Effector memory CD4-positive, alpha-beta T cell (primary cell): ENCODE measurements around the gene ASMTL.

Experiments
- DNase-seq, 3 donors: peaks; one replicate each; pipeline ENCODE4 v3.0.0-alpha.2; 2020
- H3K27ac ChIP-seq: 2 replicates; pipeline ENCODE4 v1.7.0; 2013; ENCODE audit warnings: mild to moderate bottlenecking, low read length, moderate library complexity; ENCODE audit not compliant: insufficient read depth, poor library complexity, severe bottlenecking
- H3K27me3 ChIP-seq: replicated peaks from 2 replicates; pipeline ENCODE4 v1.7.0; 2013; ENCODE audit warnings: mild to moderate bottlenecking, low read length; ENCODE audit not compliant: insufficient read depth, control insufficient read depth, poor library complexity, severe bottlenecking
- H3K36me3 ChIP-seq: 2 replicates; pipeline ENCODE4 v1.7.0; 2013; ENCODE audit warnings: mild to moderate bottlenecking, low read length, moderate library complexity; ENCODE audit not compliant: control insufficient read depth, insufficient read depth
- H3K4me1 ChIP-seq: 2 replicates; pipeline ENCODE4 v1.7.0; 2013; ENCODE audit warnings: low read length, mild to moderate bottlenecking; ENCODE audit not compliant: control insufficient read depth, insufficient read depth, poor library complexity, severe bottlenecking
- H3K4me3 ChIP-seq: 2 replicates; pipeline ENCODE4 v1.7.0; 2013; ENCODE audit warnings: low read length, low read depth, mild to moderate bottlenecking; ENCODE audit not compliant: insufficient read depth, poor library complexity, severe bottlenecking
- H3K9me3 ChIP-seq: 2 replicates; pipeline ENCODE4 v1.7.0; 2013; ENCODE audit warnings: mild to moderate bottlenecking, low read length, moderate library complexity; ENCODE audit not compliant: control insufficient read depth

The ASMTL gene

GRCh38 chrX:1395646-1396216 lies 57.0 kb downstream of the ASMTL start:
- Histone ChIP-seq H3K4me3 (no peak overlapping the region), H3K27ac (no peak overlapping the region), H3K9me3 (no peaks in the 10 kb centered on the region), H3K4me1 (peaks cover 7% of the 10 kb centered on the region), H3K36me3 (no peaks in the 10 kb centered on the region), H3K27me3 (no peaks in the 10 kb centered on the region)
- no peak for DNase-seq

GRCh38 chrX:1394731-1395501 lies 57.8 kb downstream of the ASMTL start:
- Histone ChIP-seq H3K36me3 (peaks cover 4% of the 10 kb centered on the region), H3K27me3 (no peaks in the 10 kb centered on the region), H3K9me3 (no peaks in the 10 kb centered on the region), H3K27ac (no peak overlapping the region), H3K4me1 (peaks cover 15% of the 10 kb centered on the region), H3K4me3 (no peak overlapping the region)
- DNase-seq: no peak

DNA sequence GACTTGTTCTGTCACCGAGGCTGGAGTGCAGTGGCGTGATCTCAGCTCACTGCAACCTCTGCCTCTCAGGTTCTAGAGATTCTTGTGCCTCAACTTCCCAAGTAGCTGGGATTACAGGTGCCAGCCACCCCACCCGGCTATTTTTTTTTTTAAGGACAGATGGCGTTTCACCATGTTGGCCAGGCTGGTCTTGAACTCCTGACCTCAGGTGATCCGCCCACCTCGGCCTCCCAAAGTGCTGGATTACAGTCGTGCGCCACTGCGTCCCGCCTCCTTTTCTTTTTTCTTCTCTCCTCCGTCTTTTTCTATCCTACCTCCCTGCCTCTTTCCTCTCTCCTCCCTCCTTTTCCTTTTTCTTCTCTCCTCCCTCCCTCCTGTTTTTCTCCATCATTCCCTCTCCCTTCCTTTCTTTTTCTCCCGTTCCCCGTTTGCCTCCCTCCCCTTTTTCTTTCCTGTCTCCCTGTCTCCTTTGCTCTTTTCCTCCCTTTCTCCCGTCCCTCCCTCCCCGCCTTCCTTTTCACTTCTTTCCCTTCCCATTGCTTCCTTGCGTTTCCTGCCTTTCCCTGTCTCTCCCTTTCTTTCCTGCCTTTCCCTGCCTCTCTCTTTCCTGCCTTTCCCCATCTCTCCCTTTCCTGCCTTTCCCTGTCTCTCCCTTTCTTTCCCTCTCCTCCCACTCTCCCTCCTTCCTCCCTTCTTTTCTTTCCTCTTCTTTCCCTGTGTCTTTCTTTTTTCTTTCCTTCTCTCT lies 58.7 kb downstream of the ASMTL start:
- no peak for DNase-seq
- Histone ChIP-seq H3K27me3 (no peaks in the 10 kb centered on the region), H3K4me1 (peaks cover 20% of the 10 kb centered on the region), H3K36me3 (peaks cover 12% of the 10 kb centered on the region), H3K4me3 (no peak overlapping the region), H3K27ac (no peak overlapping the region), H3K9me3 (no peaks in the 10 kb centered on the region)

DNA sequence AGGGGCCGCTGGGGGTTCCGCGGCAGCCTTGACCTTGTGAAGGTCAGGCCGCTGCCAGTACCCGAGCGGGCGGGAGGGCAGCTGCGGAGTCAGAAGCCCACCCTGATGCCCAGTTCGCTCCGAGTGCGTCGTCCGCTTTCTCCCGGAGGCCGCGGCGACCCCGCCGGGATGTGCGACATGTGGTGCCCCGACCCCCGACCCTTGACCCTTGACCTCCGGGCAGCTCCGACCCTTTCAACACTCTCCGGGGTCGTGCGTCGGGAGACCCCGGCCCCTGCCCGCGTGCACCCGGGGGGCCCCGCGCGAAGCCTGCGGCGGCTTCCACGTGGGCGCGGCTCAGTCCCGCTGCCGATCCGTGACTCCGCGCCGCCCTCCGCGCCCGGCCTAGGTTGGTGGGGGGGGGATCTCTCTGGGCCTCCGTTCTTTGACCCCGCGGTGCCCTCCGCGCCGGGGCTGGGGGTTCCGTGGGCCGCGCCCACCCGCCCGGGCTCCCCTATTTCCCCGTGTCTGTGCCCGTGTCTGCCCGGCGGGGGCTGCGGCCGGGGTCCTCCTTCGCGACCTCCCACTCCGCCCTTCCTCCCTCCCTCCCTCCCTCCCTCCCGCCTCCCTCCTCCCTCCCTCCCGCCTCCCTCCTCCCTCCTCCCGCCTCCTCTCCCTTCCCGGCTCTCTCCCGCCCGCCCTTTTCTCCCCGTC lies 60.2 kb downstream of the ASMTL start:
- no peaks in the 10 kb centered on the region for H3K27me3 ChIP-seq
- H3K9me3 ChIP-seq: no peaks in the 10 kb centered on the region
- peak overlapping the region; percentile 99 for H3K4me3 ChIP-seq
- peaks cover 24% of the 10 kb centered on the region for H3K4me1 ChIP-seq
- peaks cover 27% of the 10 kb centered on the region for H3K36me3 ChIP-seq
- peak overlapping the region; percentile 96 for H3K27ac ChIP-seq
- no peak for DNase-seq

- peaks cover 34% of the 10 kb centered on the region for H3K36me3 ChIP-seq
Measured at GRCh38 chrX:1391707-1392375, 60.9 kb downstream of the ASMTL start, which contains the start of gene SLC25A6. Gene SLC25A6, minus strand, starts transcription at chrX:1392113. Its CDS starts 104 bp downstream, at chrX:1392009.

GRCh38 chrX:1391370-1391706 lies 61.4 kb downstream of the ASMTL start:
- H3K4me1 ChIP-seq: peaks cover 24% of the 10 kb centered on the region
- H3K27ac ChIP-seq: peak overlapping the region; percentile 96
- no peaks in the 10 kb centered on the region for H3K27me3 ChIP-seq
- no peak for DNase-seq
- no peaks in the 10 kb centered on the region for H3K9me3 ChIP-seq
- peaks cover 39% of the 10 kb centered on the region for H3K36me3 ChIP-seq
- peak overlapping the region; percentile 99 for H3K4me3 ChIP-seq

More at GRCh38 chrX:1391707-1392375, 60.9 kb downstream of the ASMTL start, which contains the start of gene SLC25A6:
- no peaks in the 10 kb centered on the region for H3K9me3 ChIP-seq
- peak; percentile 98 to 99 (median 99) for DNase-seq
- H3K27me3 ChIP-seq: no peaks in the 10 kb centered on the region
- H3K4me3 ChIP-seq: peak within 1 kb of the TSS; percentile 99
- H3K4me1 ChIP-seq: peaks cover 24% of the 10 kb centered on the region
- peak within 1 kb of the TSS; percentile 96 for H3K27ac ChIP-seq

DNA sequence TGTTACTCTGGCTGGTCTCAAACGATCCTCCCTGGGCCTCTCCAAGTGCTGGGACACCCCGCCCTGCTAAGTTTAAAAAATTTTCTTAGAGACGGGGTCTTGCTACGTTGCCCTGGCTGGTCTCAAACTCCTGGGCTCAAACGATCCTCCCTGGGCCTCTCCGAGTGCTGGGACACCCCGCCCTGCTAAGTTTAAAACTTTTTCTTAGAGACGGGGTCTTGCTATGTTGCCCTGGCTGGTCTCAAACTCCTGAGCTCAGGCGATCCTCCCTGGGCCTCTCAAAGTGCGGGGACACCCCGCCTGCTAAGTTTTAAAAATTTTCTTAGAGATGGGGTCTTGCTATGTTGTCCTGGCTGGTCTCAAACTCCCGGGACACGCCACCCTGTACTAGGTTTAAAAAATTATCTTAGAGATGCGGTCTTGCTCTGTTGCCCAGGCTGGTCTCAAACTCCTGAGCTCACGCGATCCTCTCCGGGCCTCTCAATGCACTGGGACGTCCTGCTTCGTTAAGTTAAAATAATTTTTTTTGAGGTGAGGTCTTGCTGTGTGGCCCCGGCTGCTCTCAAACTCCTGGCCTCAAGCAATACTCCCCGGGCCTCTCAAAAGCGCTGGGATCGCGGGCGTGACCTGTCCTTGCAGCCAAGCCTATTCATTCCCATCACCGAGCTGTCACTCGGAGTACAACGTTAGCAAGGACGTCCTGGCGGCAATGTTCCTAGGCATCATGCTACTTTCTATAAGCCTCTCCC lies 61.9 kb downstream of the ASMTL start:
- H3K9me3 ChIP-seq: no peaks in the 10 kb centered on the region
- peak in 1 of 3 donors; percentile 6 for DNase-seq
- H3K4me3 ChIP-seq: peak overlapping the region; percentile 99
- peaks cover 24% of the 10 kb centered on the region for H3K4me1 ChIP-seq
- H3K27me3 ChIP-seq: no peaks in the 10 kb centered on the region
- H3K36me3 ChIP-seq: peaks cover 44% of the 10 kb centered on the region
- H3K27ac ChIP-seq: peak overlapping the region; percentile 96

GRCh38 chrX:1389993-1390285 lies 62.8 kb downstream of the ASMTL start:
- Histone ChIP-seq H3K4me1 (peaks cover 24% of the 10 kb centered on the region), H3K27me3 (no peaks in the 10 kb centered on the region), H3K9me3 (no peaks in the 10 kb centered on the region), H3K36me3 (peaks cover 53% of the 10 kb centered on the region), H3K27ac (no peak overlapping the region), H3K4me3 (no peak overlapping the region)
- DNase-seq: no peak
